ENCODE measurements around the gene CDCP2. TPM values are rescaled to one million over a fixed set of nuclear protein-coding genes. Genes with fewer than 3 reads are reported as not detected.

Gene CDCP2
- total and polyA plus RNA-seq, 2 of the 8 experiments (the other 6 are each of a cell fraction or from before 2014, with no cell fraction given): not detected

DNA sequence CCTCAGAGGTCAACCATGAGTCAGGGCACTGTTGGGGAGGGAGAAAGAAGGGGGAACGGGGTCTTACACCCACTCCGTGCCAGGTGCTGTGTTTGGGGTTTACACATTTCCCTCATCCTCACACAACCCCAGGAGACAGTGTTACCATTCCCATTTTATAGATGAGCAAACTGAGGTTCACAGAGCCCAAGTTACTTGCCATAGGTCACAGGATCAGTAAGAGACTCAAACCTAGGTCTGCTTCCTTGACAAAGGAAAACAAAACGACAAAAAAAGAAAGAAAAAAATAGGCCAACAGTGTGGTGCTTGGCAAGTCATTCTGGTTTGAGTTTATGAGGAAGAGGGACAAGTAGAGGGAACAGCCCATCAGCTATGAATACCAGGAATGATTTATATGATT is 16.3 kb upstream of the CDCP2 start (continued):
- TF ChIP-seq NANOG (IDR thresholded peaks at IDR 0.05; ENCODE audit: insufficient read depth, low read depth, low read length, poor library complexity, severe bottlenecking): no peak
- TF ChIP-seq, protein P1, sequence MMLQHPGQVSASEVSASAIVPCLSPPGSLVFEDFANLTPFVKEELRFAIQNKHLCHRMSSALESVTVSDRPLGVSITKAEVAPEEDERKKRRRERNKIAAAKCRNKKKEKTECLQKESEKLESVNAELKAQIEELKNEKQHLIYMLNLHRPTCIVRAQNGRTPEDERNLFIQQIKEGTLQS (IDR thresholded peaks at IDR 0.05; ENCODE audit: insufficient read depth, low read depth, low read length): no peak
- TF ChIP-seq KDM5A (IDR thresholded peaks at IDR 0.05; ENCODE audit: low read length): no peak

Measured in H1 (cell line).